GM12874 (cell line): Measurements from ENCODE around the gene ALDH18A1.

Experiments
- TF ChIP-seq, protein P1 (sequence below): IDR thresholded peaks from 2 replicates; pipeline ENCODE4 v1.5.1; 2011; ENCODE audit warnings: low read depth, mild to moderate bottlenecking, control low read depth, low read length, moderate library complexity; ENCODE audit not compliant: insufficient read depth

ALDH18A1 gene

GRCh38 chr10:95566136-95566535 is 90.4 kb downstream of the ALDH18A1 start:
- TF ChIP-seq, protein P1, sequence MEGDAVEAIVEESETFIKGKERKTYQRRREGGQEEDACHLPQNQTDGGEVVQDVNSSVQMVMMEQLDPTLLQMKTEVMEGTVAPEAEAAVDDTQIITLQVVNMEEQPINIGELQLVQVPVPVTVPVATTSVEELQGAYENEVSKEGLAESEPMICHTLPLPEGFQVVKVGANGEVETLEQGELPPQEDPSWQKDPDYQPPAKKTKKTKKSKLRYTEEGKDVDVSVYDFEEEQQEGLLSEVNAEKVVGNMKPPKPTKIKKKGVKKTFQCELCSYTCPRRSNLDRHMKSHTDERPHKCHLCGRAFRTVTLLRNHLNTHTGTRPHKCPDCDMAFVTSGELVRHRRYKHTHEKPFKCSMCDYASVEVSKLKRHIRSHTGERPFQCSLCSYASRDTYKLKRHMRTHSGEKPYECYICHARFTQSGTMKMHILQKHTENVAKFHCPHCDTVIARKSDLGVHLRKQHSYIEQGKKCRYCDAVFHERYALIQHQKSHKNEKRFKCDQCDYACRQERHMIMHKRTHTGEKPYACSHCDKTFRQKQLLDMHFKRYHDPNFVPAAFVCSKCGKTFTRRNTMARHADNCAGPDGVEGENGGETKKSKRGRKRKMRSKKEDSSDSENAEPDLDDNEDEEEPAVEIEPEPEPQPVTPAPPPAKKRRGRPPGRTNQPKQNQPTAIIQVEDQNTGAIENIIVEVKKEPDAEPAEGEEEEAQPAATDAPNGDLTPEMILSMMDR, result no peak

GRCh38 chr10:95565336-95565735 is 91.2 kb downstream of the ALDH18A1 start:
- TF ChIP-seq, protein P1, result no peak

DNA sequence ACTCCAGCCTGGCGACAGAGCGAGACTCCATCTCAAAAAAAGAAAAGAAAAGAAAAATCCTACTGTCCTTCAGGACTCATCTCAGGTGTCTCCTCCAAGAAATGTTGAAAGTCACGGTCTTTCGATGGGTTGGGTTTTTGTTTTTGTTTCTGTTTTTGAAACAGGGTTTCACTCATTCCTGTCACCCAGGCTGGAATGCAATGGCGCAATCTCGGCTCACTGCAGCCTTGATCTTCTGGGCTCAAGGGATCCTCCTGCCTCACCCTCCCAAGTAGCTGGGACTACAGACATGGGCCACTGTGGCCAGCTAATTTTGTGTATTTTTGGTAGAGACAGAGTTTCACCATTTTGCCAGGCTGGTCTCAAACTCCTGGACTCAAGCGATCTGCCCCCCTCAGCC is 92.2 kb downstream of the ALDH18A1 start:
- TF ChIP-seq, protein P1, result no peak

- TF ChIP-seq, protein P1, result no peak
Measured at GRCh38 chr10:95562341-95562965, 94.1 kb downstream of the ALDH18A1 start.

GRCh38 chr10:95561864-95562177 is 94.7 kb downstream of the ALDH18A1 start:
- TF ChIP-seq, protein P1, result no peak

DNA sequence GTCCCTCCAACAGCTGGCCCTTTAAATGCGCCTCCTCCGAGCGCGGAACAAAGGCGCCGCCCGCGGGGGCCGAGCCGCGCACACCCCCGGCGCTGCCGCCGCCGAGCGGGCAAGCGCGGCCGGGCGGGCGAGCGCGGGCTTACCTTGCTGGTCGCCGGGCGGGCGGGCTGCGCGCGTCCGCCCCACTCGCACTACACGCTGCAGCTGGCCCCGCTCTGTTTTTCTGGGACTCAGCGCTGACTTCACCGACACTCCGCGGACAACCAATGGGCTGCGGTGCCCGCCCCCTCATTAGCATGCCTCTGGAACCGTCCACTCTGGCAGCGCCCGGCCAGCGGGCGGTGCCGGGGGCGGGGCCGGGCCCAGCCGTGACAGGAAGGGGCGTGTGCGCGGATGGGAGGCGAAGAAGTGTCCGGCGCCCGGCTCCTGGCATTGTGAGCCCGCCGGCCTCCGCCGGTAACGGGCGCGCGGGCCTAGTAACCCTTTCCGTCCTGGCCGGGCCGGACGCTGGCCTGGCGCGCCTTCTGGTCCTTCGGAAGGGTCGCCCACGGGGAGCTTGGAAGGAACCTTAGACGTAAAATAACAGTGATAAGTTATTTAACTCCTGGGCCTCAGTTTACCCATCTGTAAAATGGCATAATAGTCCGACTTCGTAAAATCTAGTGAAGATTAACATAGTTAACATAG is 95.2 kb downstream of the ALDH18A1 start, which contains the start of gene SORBS1:
SORBS1 (minus strand) TSS at position 195 of the 687 bp plus-strand sequence. CDS start 120,236 bp downstream, outside the sequence.
- TF ChIP-seq, protein P1, result no peak

DNA sequence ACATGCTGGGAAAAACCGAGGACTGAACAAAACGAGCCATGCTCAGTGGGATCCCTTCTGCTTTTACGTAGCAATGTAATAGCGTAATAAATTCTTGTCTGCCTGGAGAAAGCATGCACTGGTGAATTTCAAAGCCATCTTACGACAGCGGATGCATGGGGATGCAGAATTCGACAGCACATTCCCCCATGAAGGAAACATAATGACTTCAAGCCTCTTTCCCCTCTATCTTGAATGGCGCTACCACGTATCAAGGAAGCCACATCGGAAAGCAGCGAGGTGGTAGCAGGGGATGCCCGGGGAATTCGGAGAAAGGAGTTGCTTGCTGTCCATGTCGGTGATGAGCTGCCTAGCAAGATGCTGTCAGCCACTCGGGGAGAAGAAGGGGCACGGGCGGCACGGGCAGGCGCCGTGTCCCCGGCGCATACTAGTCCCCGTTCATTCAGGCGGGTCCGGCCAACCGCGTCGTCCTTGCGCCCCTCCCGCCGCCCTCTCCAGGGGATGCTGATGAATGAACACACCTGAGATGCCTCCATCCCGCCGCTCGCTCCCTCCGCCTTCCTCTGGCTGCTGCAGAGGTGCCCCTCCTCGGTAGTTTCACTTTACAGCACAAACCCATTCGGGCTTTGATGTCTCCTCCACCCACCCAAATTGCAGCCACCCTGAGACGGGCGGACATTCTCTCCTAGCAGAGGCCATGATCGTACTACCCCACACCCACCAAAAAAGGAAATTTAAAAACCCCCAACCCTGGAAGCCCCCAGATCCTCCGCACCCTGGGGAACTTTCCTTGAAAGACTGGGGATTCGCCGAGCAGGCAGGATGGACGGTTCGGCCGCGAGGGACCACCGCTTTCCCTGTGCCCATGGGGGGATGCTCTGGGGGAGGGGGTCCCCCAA is 96.0 kb downstream of the ALDH18A1 start:
- TF ChIP-seq, protein P1, result no peak
